Stimulated activated CD4-positive, alpha-beta T cell treated with anti-CD3 and anti-CD28 coated beads, Interleukin-2, amount 100 ng/mL, for 24 hours (primary cell): Measurements from ENCODE around the gene FYCO1.
A peak's percentile ranks its signal among the peaks of the same experiment; 100 is the strongest.

Source experiments
- DNase-seq, 2 donors: peaks; one replicate each; pipeline ENCODE4 v3.0.0-alpha.2; 2020

Gene FYCO1

GRCh38 chr3:45911511-45912226, 84.0 kb downstream of the FYCO1 start:
- DNase-seq, result no peak

- DNase-seq, result no peak
Measured at GRCh38 chr3:45910892-45911291, 84.7 kb downstream of the FYCO1 start.

GRCh38 chr3:45909542-45909941, 86.1 kb downstream of the FYCO1 start:
- DNase-seq, result no peak

DNA sequence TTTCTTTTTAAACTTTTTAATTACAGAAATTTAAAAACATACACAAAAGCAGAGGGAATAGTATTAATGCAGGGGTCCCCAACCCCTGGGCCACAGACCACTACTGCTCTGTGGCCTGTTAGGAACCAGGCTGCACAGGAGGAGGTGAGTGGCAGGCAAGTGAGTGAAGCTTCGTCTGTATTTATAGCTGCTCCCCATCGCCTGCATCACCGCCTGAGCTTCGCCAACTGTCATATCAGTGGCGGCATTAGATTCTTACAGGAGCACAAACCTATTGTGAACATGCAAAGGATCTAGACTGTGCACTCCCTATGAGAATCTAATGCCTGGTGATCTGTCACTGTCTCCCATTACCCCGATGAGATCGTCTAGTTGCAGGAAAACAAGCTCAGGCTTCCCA, 86.9 kb downstream of the FYCO1 start:
- no peak for DNase-seq

DNA sequence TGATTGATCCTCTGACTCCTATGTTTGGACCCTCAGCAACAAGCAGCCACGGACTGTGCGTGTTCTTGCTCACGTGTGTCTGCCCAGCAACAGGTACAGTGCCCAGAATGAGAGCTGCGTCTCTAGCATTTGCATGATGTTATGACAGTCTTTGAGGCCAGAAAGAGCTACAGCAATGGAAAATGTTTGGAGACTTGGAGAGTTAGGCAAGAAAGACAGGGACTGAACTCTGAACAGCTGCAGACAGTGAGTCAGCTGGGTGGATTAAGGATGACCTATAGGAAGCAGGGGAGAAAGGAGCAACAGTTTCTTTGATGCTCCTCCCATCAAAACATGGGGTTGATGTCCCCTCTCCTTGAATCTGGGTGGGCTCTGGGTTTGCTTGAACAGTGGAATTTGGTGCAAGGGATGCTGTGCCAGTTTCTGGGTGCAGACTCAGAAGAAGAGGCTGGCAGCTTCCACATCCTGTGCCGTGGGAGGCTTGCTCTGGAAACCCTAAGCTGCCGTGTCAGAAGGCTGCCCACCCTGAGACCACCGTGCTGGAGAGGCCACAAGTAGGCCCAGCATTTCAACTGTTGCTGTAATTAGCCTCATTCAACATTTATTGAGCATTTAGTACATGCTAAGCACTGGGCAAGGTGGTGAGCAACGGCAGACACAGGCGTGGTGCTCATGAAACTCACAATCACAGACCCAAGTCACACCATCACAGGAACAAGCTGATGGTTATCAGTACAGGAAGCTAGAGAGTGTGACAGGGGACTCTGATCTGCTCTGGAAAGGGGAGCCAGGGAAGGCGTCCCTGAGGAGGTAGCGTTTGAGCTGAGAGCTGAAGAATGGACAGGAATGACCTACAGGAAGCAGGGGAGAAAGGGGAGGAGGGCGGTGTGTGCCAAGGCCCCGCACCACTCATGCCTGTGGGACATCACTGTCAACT, 87.6 kb downstream of the FYCO1 start:
- DNase-seq, result no peak

DNA sequence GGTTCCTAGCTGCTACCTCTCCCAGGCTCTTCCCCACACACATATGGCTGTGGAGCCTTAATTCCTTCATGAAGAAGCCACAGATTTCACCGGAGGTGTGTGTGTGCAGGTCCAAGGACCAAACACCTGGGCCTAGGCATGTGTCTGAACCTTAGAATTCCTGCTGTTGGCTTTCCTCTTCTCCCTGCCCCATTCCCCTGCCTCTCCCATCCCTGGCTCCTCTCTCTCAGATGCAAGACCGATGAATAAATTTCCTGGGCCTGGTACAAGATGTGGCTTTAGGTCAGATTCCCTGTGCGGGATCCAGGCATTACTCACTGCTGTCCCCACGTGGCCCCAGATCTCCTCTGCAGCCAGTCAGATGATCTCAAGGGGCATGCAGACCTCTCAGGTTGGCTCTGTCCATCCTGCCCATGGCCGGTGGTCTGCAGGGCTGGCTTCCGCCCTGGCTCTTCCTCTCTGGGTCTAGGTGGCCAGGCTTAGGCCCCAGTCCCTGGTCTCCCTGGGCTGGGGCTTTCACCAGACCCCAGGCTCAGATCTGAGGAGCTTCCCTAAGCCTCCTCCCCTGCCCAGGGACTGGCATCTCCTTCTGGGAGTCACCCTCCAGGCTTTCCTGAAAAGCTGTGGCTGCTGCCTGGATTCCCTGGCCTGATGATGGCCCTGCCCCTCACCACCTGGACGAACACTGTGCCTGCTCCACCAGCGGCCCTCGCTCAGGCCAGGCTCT, 88.8 kb downstream of the FYCO1 start:
- no peak for DNase-seq

- no peak for DNase-seq
Measured at GRCh38 chr3:45905755-45906154, 89.9 kb downstream of the FYCO1 start.

DNA sequence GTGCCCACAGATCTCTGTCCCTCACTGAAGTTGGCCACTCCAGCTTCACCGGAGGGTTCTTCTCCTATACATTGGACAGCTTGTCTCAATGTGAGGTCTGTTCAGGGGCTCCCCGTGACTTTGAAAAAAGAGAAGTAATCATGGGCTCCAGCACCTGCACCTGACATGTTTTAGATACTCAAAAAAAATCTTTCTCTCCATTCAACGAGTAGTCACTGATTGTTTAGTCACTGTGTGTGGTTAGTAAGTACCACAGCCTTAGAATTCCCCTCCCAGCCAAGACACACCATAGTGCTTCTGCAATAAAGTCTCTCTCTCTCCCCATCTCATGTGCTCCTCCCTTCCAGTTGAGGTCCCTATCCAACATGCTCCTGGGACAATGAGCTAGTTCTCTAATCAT, 90.7 kb downstream of the FYCO1 start:
- no peak for DNase-seq

DNA sequence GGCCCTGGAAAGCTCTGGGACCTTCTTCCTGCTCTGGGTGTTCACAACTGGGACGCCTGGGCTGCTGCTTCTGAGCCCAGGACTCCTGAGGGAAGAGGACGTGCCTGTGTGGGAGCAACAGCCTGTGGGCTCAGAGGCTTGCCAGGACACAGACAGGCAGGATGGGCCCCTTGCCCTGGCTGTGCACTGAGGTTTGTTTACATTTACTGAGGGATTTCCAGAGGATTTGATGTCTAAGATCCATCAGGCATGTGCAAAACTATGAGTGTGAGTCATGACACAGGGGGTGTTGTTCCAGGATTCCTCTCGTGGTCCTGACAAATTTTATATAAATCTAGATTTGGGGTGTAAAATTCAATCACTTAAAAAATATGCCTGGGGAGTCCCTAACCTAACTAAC, 98.7 kb downstream of the FYCO1 start:
- DNase-seq, result no peak

GRCh38 chr3:45895686-45896468, 99.7 kb downstream of the FYCO1 start:
- no peak for DNase-seq

- no peak for DNase-seq
Measured at GRCh38 chr3:45894015-45894414, 101.6 kb downstream of the FYCO1 start.

GRCh38 chr3:45892161-45892560, 103.5 kb downstream of the FYCO1 start:
- no peak for DNase-seq

DNA sequence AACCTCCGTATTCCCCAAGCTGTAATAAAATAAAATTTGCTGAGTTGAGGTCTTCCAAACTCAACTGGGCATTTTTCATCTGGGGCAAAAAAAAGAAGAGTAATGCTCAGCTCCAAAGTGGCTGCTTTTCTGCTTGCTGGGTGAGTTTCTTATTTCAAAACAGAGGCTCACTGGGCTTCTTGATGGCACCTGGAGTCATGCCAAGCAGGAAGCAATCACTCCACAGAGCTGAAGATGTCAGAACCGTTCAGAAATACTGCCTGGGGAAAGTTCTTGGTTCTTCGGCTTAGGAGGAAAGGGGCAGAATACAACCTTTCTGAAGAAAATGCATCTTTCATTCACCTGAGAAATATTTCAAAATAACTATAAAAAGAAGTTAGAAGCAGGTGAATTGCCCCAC, 105.2 kb downstream of the FYCO1 start:
- DNase-seq, result no peak

DNA sequence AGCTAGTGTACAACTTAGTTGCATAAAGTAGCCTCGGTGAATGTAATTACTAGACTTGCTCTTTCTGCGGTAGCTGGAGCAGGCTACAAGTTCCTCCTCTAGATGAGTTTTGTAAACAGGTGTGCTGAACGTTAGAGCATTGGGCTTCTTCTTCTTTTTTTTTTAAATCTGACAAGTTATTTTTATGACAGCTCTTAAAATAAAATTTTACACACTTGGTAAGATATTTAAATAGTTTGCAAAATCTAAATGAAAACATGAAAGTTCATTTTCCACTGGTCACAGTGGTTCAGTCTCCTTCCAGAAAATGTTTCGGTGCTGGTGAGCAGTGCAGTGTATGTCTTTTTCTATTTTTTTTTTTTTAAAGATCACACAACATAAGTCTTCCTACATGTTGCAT, 106.3 kb downstream of the FYCO1 start:
- no peak for DNase-seq

DNA sequence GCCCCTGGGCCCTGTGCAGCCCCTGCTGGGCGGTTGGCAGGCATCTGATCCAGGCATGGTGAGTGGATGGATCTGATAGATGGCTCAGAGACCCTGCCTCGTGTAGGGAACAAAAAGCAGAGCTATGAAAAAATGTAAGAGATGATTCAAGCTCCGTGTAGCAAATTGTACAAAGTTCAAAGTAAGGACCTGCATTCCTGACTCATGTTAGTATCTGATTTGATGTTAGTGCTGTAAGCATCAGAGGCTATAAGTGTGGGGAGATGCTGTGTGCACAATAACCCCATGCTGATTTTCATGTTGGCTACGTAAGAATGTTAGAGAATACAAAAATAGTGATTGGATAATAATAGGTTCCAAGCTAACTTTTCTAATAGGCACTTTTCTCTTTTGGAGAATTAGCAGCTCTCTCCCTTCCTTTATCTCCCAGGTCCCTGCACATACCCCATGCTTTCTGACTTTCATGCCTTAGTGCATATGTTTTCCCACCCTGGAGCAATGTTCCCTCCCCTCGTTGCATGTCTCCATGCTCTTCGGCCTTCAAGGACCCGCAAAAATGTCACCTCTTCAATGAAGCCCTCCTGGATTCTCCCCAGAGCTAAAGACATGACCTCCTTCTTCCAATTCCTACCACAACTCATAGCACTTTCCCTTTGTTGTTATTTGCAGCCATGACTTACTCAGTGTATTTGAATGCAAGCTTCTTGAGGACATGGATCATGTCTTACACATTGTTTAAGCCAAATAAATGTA, 107.7 kb downstream of the FYCO1 start:
- DNase-seq, result no peak

DNA sequence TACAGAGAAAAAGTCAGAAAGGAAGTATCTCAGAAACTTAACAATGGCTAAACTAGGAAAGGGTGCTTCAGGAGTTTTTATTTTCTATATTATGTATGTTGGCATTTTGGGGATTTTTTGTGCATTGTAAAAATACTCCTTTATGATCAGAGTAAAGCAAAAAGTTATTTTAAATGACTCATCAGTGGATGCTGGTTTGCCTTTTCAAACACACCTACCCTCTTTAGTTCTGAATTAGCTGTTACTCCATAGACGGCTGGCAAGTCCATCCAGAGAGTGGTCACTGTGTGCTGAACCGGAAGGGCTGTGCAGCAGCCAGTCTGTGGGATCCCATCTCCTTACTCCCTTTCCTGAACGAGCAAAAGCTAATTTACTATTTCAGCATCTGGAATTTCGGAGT, 108.3 kb downstream of the FYCO1 start:
- DNase-seq, result no peak

GRCh38 chr3:45885979-45886705, 109.5 kb downstream of the FYCO1 start, which contains the start of gene CCR9:
Gene CCR9 (plus strand): TSS chr3:45886543. CDS start chr3:45894934, 8,391 bp downstream.
- no peak for DNase-seq

DNA sequence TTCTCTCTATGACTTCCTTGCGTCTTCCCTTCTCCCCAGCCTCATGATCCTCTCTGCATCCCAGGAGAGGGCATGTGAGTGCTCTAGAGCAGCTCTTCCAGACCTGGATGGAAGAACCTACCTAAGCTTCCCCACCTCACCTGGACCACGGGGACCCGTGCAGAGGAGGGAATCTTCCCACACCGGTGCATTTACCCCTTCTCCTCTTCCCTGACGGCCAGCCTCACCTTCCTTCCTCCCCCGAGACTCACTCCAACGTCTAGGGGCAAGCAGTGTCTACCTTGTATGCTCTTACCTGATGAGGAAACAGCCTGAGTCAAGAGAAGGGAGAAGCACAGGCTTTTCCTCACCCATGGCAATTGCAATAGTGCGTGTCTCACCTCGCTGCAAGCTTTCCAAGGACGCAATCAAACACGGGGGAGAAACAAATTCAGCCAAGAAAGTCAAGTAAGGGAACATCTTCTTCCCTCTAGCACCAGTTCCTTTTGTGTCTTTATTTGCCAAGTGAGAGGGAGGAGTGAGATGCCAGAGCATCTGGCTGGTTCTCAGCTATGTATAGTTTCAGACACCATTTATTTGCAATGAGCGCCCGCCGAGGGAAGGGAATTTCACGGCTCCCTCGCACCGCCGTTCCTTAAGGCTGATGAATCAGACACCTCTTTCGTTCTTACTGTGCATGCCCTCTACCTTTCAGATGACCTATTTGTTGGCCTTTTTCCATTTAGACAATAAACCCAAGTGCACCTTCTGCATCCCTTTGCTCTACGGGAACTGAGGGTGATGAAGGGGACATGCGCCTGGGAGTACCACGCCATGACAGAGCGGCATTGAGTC, 111.0 kb downstream of the FYCO1 start:
- DNase-seq, result peak in 1 of 2 donors; percentile 35

GRCh38 chr3:45881078-45882022, 114.3 kb downstream of the FYCO1 start:
- peak; percentile 19 to 41 for DNase-seq
